Hypothalamus (tissue), 51 donors: ENCODE measurements around the gene TNKS1BP1.
"Not testable (repeated sequence)": the region's sequence is repeated elsewhere in the genome, so short reads cannot be mapped to it uniquely, and the experiment has no call there.

Experiments used
- DNase-seq, 51 donors: peaks; one replicate each; lab custom pipeline; 2025; lab: John Stamatoyannopoulos, UW

TNKS1BP1 gene

GRCh38 chr11:57299150-57299737, 25.5 kb downstream of the TNKS1BP1 start:
- no peak for DNase-seq

GRCh38 chr11:57297221-57297620, 27.5 kb downstream of the TNKS1BP1 start:
- no peak for DNase-seq

DNA sequence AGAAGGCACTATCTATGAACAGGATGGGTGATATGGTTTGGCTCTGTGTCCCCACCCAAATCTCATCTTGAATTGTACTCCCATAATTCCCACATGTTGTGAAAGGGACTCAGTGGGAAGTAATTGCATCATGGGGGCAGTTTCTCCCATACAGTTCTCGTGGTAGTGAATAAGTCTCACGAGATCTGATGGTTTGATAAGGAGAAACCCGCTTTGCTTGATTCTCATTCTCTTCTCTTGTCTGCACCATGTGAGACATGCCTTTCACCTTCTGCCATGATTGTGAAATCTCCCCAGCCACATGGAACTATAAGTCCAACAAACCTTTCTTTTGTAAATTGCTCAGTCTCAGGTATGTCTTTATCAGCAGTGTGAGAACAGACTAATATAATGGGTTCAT, 28.5 kb downstream of the TNKS1BP1 start:
- not testable (repeated sequence) for DNase-seq

DNA sequence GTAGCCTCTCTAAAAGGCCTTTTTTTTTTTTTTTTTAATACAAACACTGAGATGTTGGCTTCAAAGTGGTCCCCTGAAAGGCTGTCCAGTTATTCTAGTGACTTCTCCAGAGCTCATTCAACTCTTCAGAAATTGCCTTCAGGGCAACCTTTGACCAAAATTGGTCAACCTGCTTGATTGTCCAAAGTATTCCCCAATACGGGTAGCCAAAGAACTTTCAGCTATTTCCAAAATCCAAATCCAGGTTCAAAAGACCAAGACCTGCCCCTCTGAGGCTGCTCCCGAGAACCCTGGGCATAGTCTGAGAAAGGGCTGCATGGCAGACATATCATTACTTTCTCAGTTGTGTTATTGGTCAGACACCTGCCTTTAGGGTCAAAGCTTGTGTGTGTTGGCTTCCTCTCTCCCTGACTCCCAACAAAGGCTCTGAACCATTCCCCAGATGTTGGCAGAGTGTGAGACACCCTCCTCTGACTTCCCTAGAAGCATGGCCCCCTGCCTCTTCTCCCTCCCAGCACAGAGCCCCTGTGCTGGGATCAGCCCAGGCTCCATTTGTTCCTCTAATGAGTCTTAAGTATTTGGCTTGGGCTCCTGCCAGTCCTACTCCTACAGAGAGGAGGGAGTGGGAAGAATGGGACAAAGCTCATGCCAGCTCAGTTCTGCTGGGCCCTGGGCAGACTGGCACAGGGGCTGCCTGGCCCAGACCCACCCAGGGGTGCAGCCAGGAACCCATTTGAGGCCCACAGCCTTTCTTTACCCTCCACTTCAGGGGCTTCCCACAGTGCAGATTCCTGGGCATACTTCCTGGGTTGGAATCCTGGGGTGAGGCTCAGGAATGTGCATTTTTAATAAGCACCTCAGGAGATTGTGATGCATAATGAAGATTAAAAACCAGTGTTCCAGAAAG, 30.3 kb downstream of the TNKS1BP1 start:
- peak in 8 of 51 donors; percentile 6 to 28 (median 16) for DNase-seq

DNA sequence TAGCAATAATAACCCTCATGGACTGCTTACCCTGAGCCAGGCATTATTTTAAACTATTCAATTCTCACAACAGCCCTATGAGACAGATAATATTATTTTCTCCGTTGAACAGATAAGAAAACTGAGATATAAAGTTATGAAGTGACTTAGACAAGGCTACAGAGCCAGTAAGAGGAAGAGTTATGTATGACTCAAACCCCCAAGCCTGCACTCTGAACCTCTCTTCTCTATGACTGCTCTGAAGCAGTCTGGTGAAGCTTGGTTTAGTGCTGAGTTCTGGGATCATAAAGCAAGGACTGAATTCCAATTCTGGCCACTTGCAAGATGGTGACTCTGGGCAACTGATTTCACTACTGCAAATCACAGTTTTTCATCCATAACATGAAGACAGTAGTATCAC, 34.5 kb downstream of the TNKS1BP1 start:
- DNase-seq: no peak

DNA sequence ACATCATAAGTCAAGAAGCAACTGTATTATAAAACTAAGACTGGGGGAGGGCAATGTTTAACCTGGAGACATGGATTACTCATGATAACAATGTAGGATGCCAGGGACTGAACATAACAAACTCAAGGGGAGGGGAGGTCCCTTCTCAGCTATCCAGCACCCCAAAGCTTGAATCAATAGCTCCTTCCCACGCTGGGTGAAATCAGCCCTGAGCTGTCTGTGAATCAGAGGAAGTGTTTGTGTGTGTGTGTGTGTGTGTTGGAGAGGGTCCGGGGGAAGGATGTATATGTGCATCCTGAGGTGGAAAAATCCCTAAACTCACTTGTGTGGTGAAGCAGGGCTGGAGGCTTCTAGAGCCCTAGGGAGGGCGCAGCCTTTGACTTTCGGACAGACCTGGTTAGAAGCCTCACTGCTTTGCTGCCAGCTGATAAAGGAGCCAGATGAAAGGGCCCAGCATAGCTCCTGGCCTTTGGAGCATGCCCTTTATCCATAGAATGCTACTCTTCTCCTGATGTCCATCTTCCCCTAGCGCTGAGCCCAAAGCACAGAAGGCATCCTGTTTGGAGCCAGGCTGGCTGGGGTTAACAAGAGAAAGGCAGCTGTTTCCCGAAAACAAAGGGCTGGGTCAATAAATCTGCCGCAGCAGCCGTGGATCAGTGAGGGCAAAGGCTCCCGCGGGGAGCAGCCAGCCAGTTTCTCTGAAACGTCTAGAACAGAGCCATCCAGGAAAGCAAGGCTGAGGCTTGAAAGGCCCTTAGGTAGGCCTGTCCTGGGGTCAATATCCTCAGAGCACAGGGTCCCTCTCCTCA, 35.8 kb downstream of the TNKS1BP1 start:
- peak in 1 of 51 donors; percentile 33 for DNase-seq

- DNase-seq: no peak
These were observed 36.9 kb downstream of the TNKS1BP1 start for GRCh38 chr11:57287884-57288283.

- DNase-seq: no peak
These were observed 41.3 kb downstream of the TNKS1BP1 start for GRCh38 chr11:57283231-57283990.

DNA sequence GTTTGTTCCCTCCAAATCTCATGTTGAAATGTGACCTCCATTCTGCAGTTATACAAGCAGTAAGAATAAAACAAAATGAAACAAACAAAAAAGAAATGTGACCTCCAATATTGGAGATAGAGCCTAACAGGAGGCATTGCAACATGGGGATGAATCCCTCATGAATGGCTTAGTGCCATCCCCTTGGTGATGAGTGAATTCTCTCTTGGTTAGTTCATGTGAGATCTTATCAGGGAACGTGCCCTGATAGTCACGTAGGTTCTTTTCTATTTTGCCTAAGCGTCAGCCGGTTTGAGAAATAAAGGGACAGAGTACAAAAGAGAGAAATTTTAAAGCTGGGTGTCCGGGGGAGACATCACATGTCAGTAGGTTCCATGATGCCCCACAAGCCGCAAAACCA, 43.2 kb downstream of the TNKS1BP1 start:
- not testable (repeated sequence) for DNase-seq

GRCh38 chr11:57279116-57279515, 45.6 kb downstream of the TNKS1BP1 start:
- DNase-seq: no peak

GRCh38 chr11:57278721-57279095, 46.0 kb downstream of the TNKS1BP1 start:
- DNase-seq: no peak

DNA sequence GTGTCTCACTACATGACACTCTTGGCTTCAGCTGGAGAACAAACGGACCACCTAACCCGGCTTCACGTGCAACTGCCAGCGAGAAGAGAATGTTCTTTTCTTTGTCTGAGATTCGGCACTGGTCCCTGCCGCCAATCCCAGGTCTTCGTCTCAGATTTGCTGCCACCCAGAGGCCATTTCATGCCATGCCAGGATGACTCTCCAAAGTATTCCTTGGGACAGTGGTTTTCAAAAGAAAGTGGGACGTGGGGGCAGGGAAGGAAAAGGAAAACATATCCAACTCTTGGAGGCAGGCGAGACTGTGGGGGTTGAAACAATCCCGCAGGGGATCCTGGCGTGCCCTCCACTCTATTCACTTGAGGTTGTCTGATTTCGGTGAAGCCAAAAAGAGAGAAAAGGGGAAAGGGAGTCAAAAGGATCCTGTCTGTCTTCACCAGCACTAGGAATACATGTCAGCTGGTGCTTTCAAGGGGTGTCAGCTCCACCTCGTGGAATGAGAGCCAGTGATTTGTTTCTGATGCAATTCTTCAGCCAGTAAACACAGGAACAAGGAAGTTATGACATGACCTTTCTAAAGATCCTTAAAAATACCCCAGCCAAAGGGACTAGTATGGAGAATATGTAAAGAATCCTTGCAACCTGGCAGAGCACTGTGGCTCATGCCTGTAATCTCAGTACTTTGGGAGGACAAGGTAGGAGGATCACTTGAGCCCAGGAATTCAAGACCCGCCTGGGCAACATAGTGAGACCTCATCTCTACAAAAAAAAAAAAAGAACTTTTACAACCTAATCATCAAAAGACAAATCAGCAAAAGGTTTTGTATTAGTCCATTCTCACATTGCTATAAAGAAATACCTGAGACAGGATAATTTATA, 46.7 kb downstream of the TNKS1BP1 start:
- peak in 42 of 51 donors; percentile 2 to 70 (median 42) for DNase-seq

- DNase-seq: no peak
These were observed 47.6 kb downstream of the TNKS1BP1 start for GRCh38 chr11:57276971-57277675.

- no peak for DNase-seq
These were observed 48.4 kb downstream of the TNKS1BP1 start for GRCh38 chr11:57276169-57276970.

DNA sequence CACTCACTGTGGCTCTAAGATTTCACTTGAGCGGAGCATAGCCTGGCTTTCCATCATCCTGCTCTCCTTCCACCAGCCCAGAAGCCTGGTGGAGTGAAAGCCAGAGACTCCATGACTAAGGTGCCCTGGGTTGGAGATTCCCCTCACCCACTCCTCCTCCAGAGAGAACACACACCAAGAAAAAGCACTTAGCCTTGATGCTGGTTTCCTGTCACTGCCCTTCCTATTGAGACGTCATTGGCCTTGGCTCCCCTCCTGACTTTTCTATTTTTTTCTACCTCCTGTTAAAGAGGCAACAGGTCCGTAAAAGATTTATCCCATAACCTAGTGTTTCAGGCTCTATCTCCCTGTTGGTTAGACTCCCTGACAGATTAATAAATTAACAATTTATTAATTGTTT, 49.2 kb downstream of the TNKS1BP1 start:
- no peak for DNase-seq

DNA sequence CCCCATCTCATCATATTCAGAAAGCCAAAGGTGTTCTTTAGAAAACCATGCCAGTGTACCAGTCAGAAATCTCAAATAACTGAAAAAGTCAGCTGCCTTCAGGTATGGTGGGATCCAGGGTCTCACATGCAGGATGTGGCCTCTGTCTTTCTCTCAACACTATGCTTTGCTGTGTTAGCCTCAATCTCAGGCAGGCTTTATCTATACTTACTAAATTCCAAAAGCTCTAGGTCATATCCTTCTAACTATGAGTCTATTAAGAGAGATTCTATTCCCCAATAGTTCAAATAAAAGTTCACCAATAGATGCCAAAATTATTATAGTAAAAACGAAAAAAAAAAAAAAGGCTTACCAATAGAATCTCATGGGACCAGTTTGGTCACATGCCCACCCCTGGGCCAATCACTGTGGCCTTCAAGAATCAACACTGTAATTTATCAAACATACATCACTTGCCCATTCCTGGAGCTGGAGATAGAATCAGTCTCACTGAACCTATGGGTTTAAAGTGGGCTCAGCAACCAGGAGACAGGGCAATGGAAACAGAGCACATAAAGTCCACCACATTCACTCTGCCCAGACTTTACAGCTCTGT, 49.8 kb downstream of the TNKS1BP1 start:
- no peak for DNase-seq

DNA sequence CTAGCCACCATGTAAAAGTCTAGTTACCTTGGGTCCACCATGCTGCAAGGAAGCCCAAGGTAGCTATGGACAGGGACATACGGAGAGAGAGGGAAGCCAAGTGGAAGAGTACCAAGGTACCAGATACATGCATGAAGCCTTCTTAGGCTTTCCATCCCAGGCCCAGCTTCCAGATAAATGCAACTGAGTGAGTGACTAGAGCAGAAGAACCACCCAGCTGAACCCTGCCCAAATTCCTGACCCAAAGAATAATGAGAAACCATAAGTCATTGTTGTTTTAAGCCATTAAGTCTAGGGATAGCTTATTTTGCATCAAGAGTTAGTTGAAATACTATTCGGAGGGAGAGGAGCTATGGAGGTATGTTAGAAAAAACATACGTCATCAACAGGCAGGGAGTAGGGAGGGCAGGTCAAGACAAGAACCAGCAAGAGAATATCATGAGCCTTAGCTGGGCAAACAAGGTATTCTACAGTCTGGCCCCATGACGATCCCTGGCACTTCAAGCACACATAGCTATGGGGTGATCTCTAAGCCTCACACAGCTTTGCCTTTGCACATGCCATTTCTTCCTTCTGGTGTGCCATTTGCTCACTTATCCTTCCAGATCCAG, 51.2 kb downstream of the TNKS1BP1 start:
- no peak for DNase-seq
